HCT116 (cell line): ENCODE data around the gene THTPA. TPM values are rescaled to one million over a fixed set of nuclear protein-coding genes. Genes with fewer than 3 reads are reported as not detected.

Experiments
- ATAC-seq: fragments of 200-7000 bp; cut with Tn5 transposase; 2 replicates; pipeline ENCODE4 v1.9.1; 2020; ENCODE audit warnings: mild to moderate bottlenecking, moderate library complexity
- BruUV-seq: library from RNA; stranded (reverse); fragments of 400-500 nt; replicated peaks from 2 replicates; lab custom pipeline; 2021; lab: Mats Ljungman, UMichigan
- CTCF ChIA-PET: fragments of 300-600 bp; sonication (Branson Sonifier 250); formaldehyde crosslinking; loops from one replicate; lab custom pipeline; 2021; ENCODE audit warnings: antibody characterized with exemption; lab: Charles Lee
- POLR2A ChIA-PET: fragments of 300-600, 350-600 bp; sonication (Branson Sonifier 250); formaldehyde crosslinking; loops from one replicate; lab custom pipeline; 2021; ENCODE audit warnings: antibody characterized with exemption; lab: Charles Lee
- RAD21 ChIA-PET, 2 experiments: fragments of 300-600 bp; sonication (Branson Sonifier 250); formaldehyde crosslinking; loops; one replicate each; lab custom pipeline; 2023; ENCODE audit warnings: low total read pairs in 2 of 2; ENCODE audit not compliant: uncharacterized antibody in 2 of 2, unreplicated experiment in 2 of 2, low non-redundant PET in 1 of 2; lab: Charles Lee
- DNase-seq: peaks from one replicate; pipeline ENCODE4 v3.0.0-alpha.2; 2010; ENCODE audit warnings: low read depth, low spot score
- H2AFZ ChIP-seq: fragments of 200-600 bp; shearing (Covaris generic), sonication (generic); 2 replicates; pipeline ENCODE4 v1.6.1; 2017; ENCODE audit warnings: low read depth, mixed run types, mixed read lengths, antibody characterized with exemption, low read length; ENCODE audit not compliant: poor library complexity, severe bottlenecking
- H3K27ac ChIP-seq: 2 replicates; pipeline ENCODE4 v1.5.1; 2012; ENCODE audit warnings: low read depth, low read length
- H3K27me3 ChIP-seq: fragments of 200-600 bp; sonication (generic); 2 replicates; pipeline ENCODE4 v1.6.1; 2016; ENCODE audit warnings: mixed run types, low read length, mixed read lengths; ENCODE audit not compliant: insufficient read depth
- H3K36me3 ChIP-seq, 2 experiments: fragments of 200-500 bp in 1 of 2; fragments of 200-600 bp in 1 of 2; sonication (Bioruptor generic) in 1 of 2; sonication (generic) in 1 of 2; 2 replicates each; pipeline versions ENCODE4 v1.5.1 to v1.6.1; 2014 to 2016; ENCODE audit warnings: low read length in 2 of 2, inconsistent platforms in 1 of 2, mixed read lengths in 1 of 2, mixed run types in 1 of 2; ENCODE audit not compliant: insufficient read depth in 2 of 2, control insufficient read depth in 1 of 2
- H3K4me1 ChIP-seq, 2 experiments: fragments of 200-600 bp in 1 of 2; sonication (generic) in 1 of 2; 2 replicates each; pipeline versions ENCODE4 v1.5.1 to v1.6.1; 2012 to 2017; ENCODE audit warnings: low read length in 2 of 2, inconsistent platforms in 1 of 2, mild to moderate bottlenecking in 1 of 2, mixed read lengths in 1 of 2, mixed run types in 1 of 2, moderate library complexity in 1 of 2; ENCODE audit not compliant: insufficient read depth in 2 of 2, control insufficient read depth in 1 of 2
- H3K4me2 ChIP-seq: fragments of 200-600 bp; sonication (generic); 2 replicates; pipeline ENCODE4 v1.6.1; 2017; ENCODE audit warnings: mixed run types, low read length, mixed read lengths
- H3K4me3 ChIP-seq, 2 experiments: fragments of 200-600 bp in 1 of 2; sonication (generic) in 1 of 2; replicated peaks in 1 of 2; 2 replicates each; pipeline ENCODE4 v1.5.1; 2011 to 2016; ENCODE audit warnings: low read length in 2 of 2, control low read depth in 1 of 2, low read depth in 1 of 2, mild to moderate bottlenecking in 1 of 2, mixed read lengths in 1 of 2, mixed run types in 1 of 2
- H3K79me2 ChIP-seq: fragments of 200-600 bp; sonication (generic); 2 replicates; pipeline ENCODE4 v1.6.1; 2017; ENCODE audit warnings: mild to moderate bottlenecking, mixed run types, low read length, moderate library complexity, mixed read lengths; ENCODE audit not compliant: insufficient read depth
- H3K9ac ChIP-seq: fragments of 200-600 bp; sonication (generic); 2 replicates; pipeline ENCODE4 v1.6.1; 2016; ENCODE audit warnings: low read length, mixed read lengths
- H3K9me2 ChIP-seq: fragments of 200-600 bp; sonication (generic), shearing (Covaris generic); 2 replicates; pipeline ENCODE4 v1.6.1; 2017; ENCODE audit warnings: mixed run types, mild to moderate bottlenecking, moderate library complexity; ENCODE audit not compliant: insufficient read depth
- H3K9me3 ChIP-seq, 2 experiments: fragments of 200-500 bp in 1 of 2; fragments of 200-600 bp in 1 of 2; sonication (Bioruptor generic) in 1 of 2; sonication (generic) in 1 of 2; 2 replicates each; pipeline ENCODE4 v1.6.1; 2014 to 2017; ENCODE audit warnings: low read length in 2 of 2, mixed read lengths in 2 of 2, inconsistent platforms in 1 of 2, low read depth in 1 of 2, mild to moderate bottlenecking in 1 of 2, mixed run types in 1 of 2, moderate library complexity in 1 of 2; ENCODE audit not compliant: control insufficient read depth in 1 of 2, insufficient read depth in 1 of 2
- H4K20me1 ChIP-seq: fragments of 200-600 bp; sonication (generic), shearing (Covaris generic); 2 replicates; pipeline ENCODE4 v1.6.1; 2017; ENCODE audit warnings: mixed run types, mild to moderate bottlenecking, moderate library complexity; ENCODE audit not compliant: insufficient read depth
- ATF3 ChIP-seq: IDR thresholded peaks from 2 replicates; pipeline ENCODE4 v1.6.1; 2012
- CBX3 ChIP-seq: IDR thresholded peaks from 2 replicates; pipeline ENCODE4 v1.6.1; 2012; ENCODE audit warnings: low read depth
- CEBPB ChIP-seq: IDR thresholded peaks from 2 replicates; pipeline ENCODE4 v1.6.1; 2012; ENCODE audit warnings: low read depth
- CTCF ChIP-seq, 3 experiments: fragments of 200-600 bp in 1 of 3; sonication (generic) in 1 of 3; IDR thresholded peaks in 2 of 3; conservative IDR thresholded peaks in 1 of 3; 2 replicates each; pipeline ENCODE4 v1.5.1; 2012 to 2017; ENCODE audit warnings: low read depth in 2 of 3, low read length in 2 of 3, antibody characterized with exemption in 1 of 3, borderline replicate concordance in 1 of 3, control low read depth in 1 of 3, mild to moderate bottlenecking in 1 of 3, mixed read lengths in 1 of 3, mixed run types in 1 of 3, moderate library complexity in 1 of 3; ENCODE audit not compliant: insufficient read depth in 1 of 3
- EGR1 ChIP-seq: IDR thresholded peaks from 2 replicates; pipeline ENCODE4 v1.6.1; 2012; ENCODE audit warnings: low read depth
- ELF1 ChIP-seq: IDR thresholded peaks from 2 replicates; pipeline ENCODE4 v1.6.1; 2012; ENCODE audit warnings: low read depth, borderline replicate concordance
- EZH2 ChIP-seq: fragments of 200-600 bp; sonication (generic); IDR thresholded peaks from 2 replicates; pipeline ENCODE4 v1.6.1; 2017; ENCODE audit warnings: antibody characterized with exemption, mixed run types
- FOSL1 ChIP-seq: IDR thresholded peaks from 2 replicates; pipeline ENCODE4 v1.6.1; 2012; ENCODE audit warnings: low read depth
- POLR2A ChIP-seq: IDR thresholded peaks from 2 replicates; pipeline ENCODE4 v1.7.0; 2011; ENCODE audit warnings: borderline replicate concordance; ENCODE audit not compliant: insufficient read depth, insufficient read length; ENCODE audit errors: extremely low read depth
- POLR2AphosphoS5 ChIP-seq: IDR thresholded peaks from 2 replicates; pipeline ENCODE4 v1.6.1; 2011; ENCODE audit warnings: mild to moderate bottlenecking, low read depth, low read length, moderate library complexity
- RAD21 ChIP-seq: IDR thresholded peaks from 2 replicates; pipeline ENCODE4 v1.6.1; 2012; ENCODE audit warnings: low read depth, mild to moderate bottlenecking
- SIN3A ChIP-seq: IDR thresholded peaks from 2 replicates; pipeline ENCODE4 v1.6.1; 2012; ENCODE audit warnings: low read depth
- SP1 ChIP-seq: IDR thresholded peaks from 2 replicates; pipeline ENCODE4 v1.6.1; 2012; ENCODE audit warnings: low read depth
- SRF ChIP-seq: IDR thresholded peaks from 2 replicates; pipeline ENCODE4 v1.6.1; 2012; ENCODE audit warnings: low read depth
- YY1 ChIP-seq: IDR thresholded peaks from 2 replicates; pipeline ENCODE4 v1.6.1; 2011; ENCODE audit warnings: low read length, low read depth, moderate library complexity, mild to moderate bottlenecking; ENCODE audit not compliant: insufficient replicate concordance; ENCODE audit errors: extremely low read depth
- ZBTB33 ChIP-seq: IDR thresholded peaks from 2 replicates; pipeline ENCODE4 v1.6.1; 2011; ENCODE audit warnings: mild to moderate bottlenecking, low read length, moderate library complexity; ENCODE audit not compliant: insufficient replicate concordance; ENCODE audit errors: extremely low read depth
- ZFX ChIP-seq: fragments of 450-650 bp; IDR thresholded peaks from 2 replicates; pipeline ENCODE4 v1.6.1; 2017
- ZNF274 ChIP-seq: fragments of 200-500 bp; sonication (Bioruptor generic); IDR thresholded peaks from 2 replicates; pipeline ENCODE4 v1.6.1; 2014; ENCODE audit warnings: mild to moderate bottlenecking, low read depth, low read length, inconsistent platforms
- intact Hi-C: fragments of 100-400 bp; cut with micrococcal nuclease; formaldehyde crosslinking; loops from 2 replicates; pipeline ENCODE4 v1.10.0; 2022
- total RNA-seq: library from RNA; stranded (reverse); gene quantifications from one replicate; pipeline ENCODE4 v1.2.1, GENCODE V29; 2021; ENCODE audit not compliant: unreplicated experiment

The THTPA gene
- total RNA-seq, 1 experiment from 2014 or later, result 5.8 TPM

- no peak overlapping the region for H3K4me3 ChIP-seq
- no peak for DNase-seq
- intact Hi-C loops, result no loop called here
- H3K9me3 ChIP-seq, result no peaks in the 10 kb centered on the region
- RAD21 ChIA-PET, result no interaction called here
- H3K36me3 ChIP-seq, result no peaks in the 10 kb centered on the region; a peak in 1 of 4 replicates
- POLR2A ChIA-PET, result no interaction called here
- CTCF ChIA-PET, result no interaction called here
- no peak overlapping the region for H3K4me2 ChIP-seq
- no peak overlapping the region for H3K27ac ChIP-seq
- H3K9ac ChIP-seq, result no peak overlapping the region
- H4K20me1 ChIP-seq, result no peaks in the 10 kb centered on the region
- TF ChIP-seq FOSL1 (no peak), POLR2A (no peak), EZH2 (no peak), EGR1 (no peak), ZNF274 (no peak), SP1 (no peak), SIN3A (no peak), ELF1 (no peak), YY1 (no peak), CTCF (IDR thresholded peaks at IDR 0.05 in 2 of 3, conservative IDR thresholded peaks at IDR 0.05 in 1 of 3; ENCODE audit: borderline replicate concordance in 1 of 3, insufficient read depth in 1 of 3, low read depth in 2 of 3, low read length in 2 of 3) (no peak), CEBPB (no peak), POLR2AphosphoS5 (no peak), CBX3 (no peak), ZFX (no peak), SRF (no peak), RAD21 (no peak), ATF3 (no peak), ZBTB33 (no peak)
- H3K79me2 ChIP-seq, result no peaks in the 10 kb centered on the region
- ATAC-seq, result no peak
- no peaks in the 10 kb centered on the region for H3K4me1 ChIP-seq
- BruUV-seq, result no TSS peak
- H3K9me2 ChIP-seq, result no peaks in the 10 kb centered on the region
- H2AFZ ChIP-seq, result no peak overlapping the region
- H3K27me3 ChIP-seq, result no peaks in the 10 kb centered on the region
Measured at GRCh38 chr14:23520899-23521533, 35.1 kb upstream of the THTPA start.
